ENCODE measurements around the gene ADARB1. TPM values are rescaled to one million over a fixed set of nuclear protein-coding genes. Genes with fewer than 3 reads are reported as not detected.

The ADARB1 gene
- total RNA-seq, 1 donor from 2014 or later: 15.1 TPM

- intact Hi-C loops (cut with DNase I): no loop called here
- no peak for DNase-seq (ENCODE audit: missing footprints)
These were observed 162.1 kb downstream of the ADARB1 start for GRCh38 chr21:45236481-45236880.

GRCh38 chr21:45237401-45237800 is 163.0 kb downstream of the ADARB1 start:
- no peak for DNase-seq (ENCODE audit: missing footprints)
- intact Hi-C loops (cut with DNase I): no loop called here
- ATAC-seq: no peak

More at GRCh38 chr21:45236481-45236880, 162.1 kb downstream of the ADARB1 start:
- no peak for ATAC-seq

GRCh38 chr21:45241357-45241756 is 167.0 kb downstream of the ADARB1 start:
- DNase-seq (ENCODE audit: missing footprints): no peak
- no peak for ATAC-seq
- intact Hi-C loops (cut with DNase I): no loop called here

- ATAC-seq (no peak), DNase-seq (ENCODE audit: missing footprints) (no peak)
- intact Hi-C loops (cut with DNase I): no loop called here
These were observed 169.2 kb downstream of the ADARB1 start for GRCh38 chr21:45243603-45244002.

GRCh38 chr21:45244799-45245340 is 170.5 kb downstream of the ADARB1 start:
- DNase-seq (ENCODE audit: missing footprints) (no peak), ATAC-seq (no peak)
- intact Hi-C loops (cut with DNase I): no loop called here

- DNase-seq (ENCODE audit: missing footprints) (no peak), ATAC-seq (no peak)
- intact Hi-C loops (cut with DNase I): no loop called here
These were observed 172.3 kb downstream of the ADARB1 start for GRCh38 chr21:45246386-45247320.

- intact Hi-C loops (cut with DNase I): no loop called here
- DNase-seq (ENCODE audit: missing footprints): no peak
- no peak for ATAC-seq
These were observed 174.0 kb downstream of the ADARB1 start for GRCh38 chr21:45248301-45248892.

GRCh38 chr21:45248893-45249381 is 174.6 kb downstream of the ADARB1 start:
- intact Hi-C loops (cut with DNase I): no loop called here
- DNase-seq (ENCODE audit: missing footprints) (no peak), ATAC-seq (peak; percentile 50)

- no peak for DNase-seq (ENCODE audit: missing footprints)
- intact Hi-C loops (cut with DNase I): no loop called here
- no peak for ATAC-seq
These were observed 175.2 kb downstream of the ADARB1 start for GRCh38 chr21:45249626-45250025.

- intact Hi-C loops (cut with DNase I): no loop called here
- DNase-seq (ENCODE audit: missing footprints) (no peak), ATAC-seq (no peak)
These were observed 175.9 kb downstream of the ADARB1 start for GRCh38 chr21:45250272-45250671.

- intact Hi-C loops (cut with DNase I): no loop called here
- DNase-seq (ENCODE audit: missing footprints) (no peak), ATAC-seq (no peak)
These were observed 176.7 kb downstream of the ADARB1 start for GRCh38 chr21:45250914-45251634.

GRCh38 chr21:45251635-45252447 is 177.5 kb downstream of the ADARB1 start:
- intact Hi-C loops (cut with DNase I): no loop called here
- ATAC-seq (no peak), DNase-seq (ENCODE audit: missing footprints) (no peak)

- no peak for DNase-seq (ENCODE audit: missing footprints)
- intact Hi-C loops (cut with DNase I): no loop called here
- ATAC-seq: no peak
These were observed 178.1 kb downstream of the ADARB1 start for GRCh38 chr21:45252448-45252925.

- ATAC-seq (peak; percentile 17), DNase-seq (ENCODE audit: missing footprints) (no peak)
These were observed 178.8 kb downstream of the ADARB1 start for GRCh38 chr21:45253180-45253579.

GRCh38 chr21:45253633-45254459 is 179.5 kb downstream of the ADARB1 start:
- intact Hi-C loops (cut with DNase I): no loop called here
- no peak for ATAC-seq
- DNase-seq (ENCODE audit: missing footprints): no peak

More at GRCh38 chr21:45253180-45253579, 178.8 kb downstream of the ADARB1 start:
- intact Hi-C loops (cut with DNase I): no loop called here

GRCh38 chr21:45254460-45254930 is 180.1 kb downstream of the ADARB1 start:
- no peak for ATAC-seq
- intact Hi-C loops (cut with DNase I): no loop called here
- no peak for DNase-seq (ENCODE audit: missing footprints)

- intact Hi-C loops (cut with DNase I): no loop called here
- DNase-seq (ENCODE audit: missing footprints): no peak
- no peak for ATAC-seq
These were observed 181.1 kb downstream of the ADARB1 start for GRCh38 chr21:45255381-45256020.
